Bronchial epithelial cell (primary cell): ENCODE measurements around the gene C1QL1. TPM values are rescaled to one million over a fixed set of nuclear protein-coding genes. Genes with fewer than 3 reads are reported as not detected.
"Not testable (repeated sequence)": the region's sequence is repeated elsewhere in the genome, so short reads cannot be mapped to it uniquely, and the experiment has no call there.

Source experiments
- DNase-seq: peaks from one replicate; pipeline ENCODE4 v3.0.0-alpha.2; 2010; ENCODE audit warnings: low read depth
- FAIRE-seq: peaks from 2 replicates; lab custom pipeline; 2011; peaks lifted over from hg19 to GRCh38; lab: Jason Lieb, UNC
- H3K27me3 ChIP-seq: 2 replicates; pipeline ENCODE4 v1.5.1; 2011; ENCODE audit warnings: low read length; ENCODE audit not compliant: control insufficient read depth, insufficient read depth
- H3K36me3 ChIP-seq: 2 replicates; pipeline ENCODE4 v1.5.1; 2011; ENCODE audit warnings: low read length; ENCODE audit not compliant: control insufficient read depth, insufficient read depth
- H3K4me3 ChIP-seq: 2 replicates; pipeline ENCODE4 v1.5.1; 2011; ENCODE audit warnings: mild to moderate bottlenecking, low read depth, low read length, control low read depth
- total RNA-seq: library from RNA; depleted of rRNA; stranded (reverse); fragments of >200 nt; gene quantifications from 2 replicates; pipeline ENCODE4 v1.2.1, GENCODE V29; 2014
- TF ChIP-seq, protein P1 (sequence below): IDR thresholded peaks from 2 replicates; pipeline ENCODE4 v1.5.1; 2011; ENCODE audit warnings: mild to moderate bottlenecking, moderate library complexity, low read length, control low read depth, inconsistent platforms; ENCODE audit not compliant: insufficient read depth, severe bottlenecking

Gene C1QL1
- total RNA-seq, 1 donor from 2014 or later, result not detected

GRCh38 chr17:44955674-44956425 is 12.3 kb downstream of the C1QL1 start:
- Histone ChIP-seq H3K4me3 (no peak overlapping the region), H3K36me3 (no peaks in the 10 kb centered on the region), H3K27me3 (peaks cover 4% of the 10 kb centered on the region)
- FAIRE-seq, result no peak
- TF ChIP-seq, protein P1, sequence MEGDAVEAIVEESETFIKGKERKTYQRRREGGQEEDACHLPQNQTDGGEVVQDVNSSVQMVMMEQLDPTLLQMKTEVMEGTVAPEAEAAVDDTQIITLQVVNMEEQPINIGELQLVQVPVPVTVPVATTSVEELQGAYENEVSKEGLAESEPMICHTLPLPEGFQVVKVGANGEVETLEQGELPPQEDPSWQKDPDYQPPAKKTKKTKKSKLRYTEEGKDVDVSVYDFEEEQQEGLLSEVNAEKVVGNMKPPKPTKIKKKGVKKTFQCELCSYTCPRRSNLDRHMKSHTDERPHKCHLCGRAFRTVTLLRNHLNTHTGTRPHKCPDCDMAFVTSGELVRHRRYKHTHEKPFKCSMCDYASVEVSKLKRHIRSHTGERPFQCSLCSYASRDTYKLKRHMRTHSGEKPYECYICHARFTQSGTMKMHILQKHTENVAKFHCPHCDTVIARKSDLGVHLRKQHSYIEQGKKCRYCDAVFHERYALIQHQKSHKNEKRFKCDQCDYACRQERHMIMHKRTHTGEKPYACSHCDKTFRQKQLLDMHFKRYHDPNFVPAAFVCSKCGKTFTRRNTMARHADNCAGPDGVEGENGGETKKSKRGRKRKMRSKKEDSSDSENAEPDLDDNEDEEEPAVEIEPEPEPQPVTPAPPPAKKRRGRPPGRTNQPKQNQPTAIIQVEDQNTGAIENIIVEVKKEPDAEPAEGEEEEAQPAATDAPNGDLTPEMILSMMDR, result no peak
- no peak for DNase-seq

DNA sequence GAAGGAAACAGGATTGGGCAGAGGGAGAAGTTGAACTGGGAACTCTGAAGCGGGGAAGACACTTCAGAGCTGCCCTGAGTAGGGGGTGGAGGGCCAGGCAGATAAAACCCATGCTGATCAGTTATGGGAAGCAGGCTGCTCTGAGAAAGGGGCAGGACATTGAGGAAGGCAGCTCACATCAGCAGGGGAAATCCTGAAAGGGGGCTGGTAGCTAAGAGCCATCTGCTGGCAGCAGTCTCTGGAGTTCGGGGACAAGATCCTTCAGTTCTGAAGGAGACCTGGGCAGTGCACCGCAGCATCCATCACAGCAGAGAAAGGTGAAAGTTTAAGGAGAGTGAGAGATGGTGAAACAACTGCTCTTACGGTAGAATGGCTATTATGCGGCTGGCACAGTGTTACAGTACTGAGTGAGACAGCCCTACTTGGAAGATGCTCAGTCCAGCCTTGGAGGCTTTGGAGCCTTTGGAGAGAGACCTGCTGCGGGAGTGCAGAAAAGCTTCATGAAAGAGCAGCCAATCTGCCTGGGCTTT is 15.1 kb downstream of the C1QL1 start:
- H3K36me3 ChIP-seq, result no peaks in the 10 kb centered on the region
- no peak overlapping the region for H3K4me3 ChIP-seq
- H3K27me3 ChIP-seq, result peaks cover 2% of the 10 kb centered on the region
- TF ChIP-seq, protein P1, result no peak
- FAIRE-seq (no peak), DNase-seq (no peak)

- DNase-seq, result no peak
- Histone ChIP-seq H3K4me3 (peak overlapping the region; percentile 82), H3K27me3 (no peaks in the 10 kb centered on the region), H3K36me3 (no peaks in the 10 kb centered on the region)
- TF ChIP-seq, protein P1, result no peak
- no peak for FAIRE-seq
These were observed 19.7 kb downstream of the C1QL1 start for GRCh38 chr17:44948315-44948795.

DNA sequence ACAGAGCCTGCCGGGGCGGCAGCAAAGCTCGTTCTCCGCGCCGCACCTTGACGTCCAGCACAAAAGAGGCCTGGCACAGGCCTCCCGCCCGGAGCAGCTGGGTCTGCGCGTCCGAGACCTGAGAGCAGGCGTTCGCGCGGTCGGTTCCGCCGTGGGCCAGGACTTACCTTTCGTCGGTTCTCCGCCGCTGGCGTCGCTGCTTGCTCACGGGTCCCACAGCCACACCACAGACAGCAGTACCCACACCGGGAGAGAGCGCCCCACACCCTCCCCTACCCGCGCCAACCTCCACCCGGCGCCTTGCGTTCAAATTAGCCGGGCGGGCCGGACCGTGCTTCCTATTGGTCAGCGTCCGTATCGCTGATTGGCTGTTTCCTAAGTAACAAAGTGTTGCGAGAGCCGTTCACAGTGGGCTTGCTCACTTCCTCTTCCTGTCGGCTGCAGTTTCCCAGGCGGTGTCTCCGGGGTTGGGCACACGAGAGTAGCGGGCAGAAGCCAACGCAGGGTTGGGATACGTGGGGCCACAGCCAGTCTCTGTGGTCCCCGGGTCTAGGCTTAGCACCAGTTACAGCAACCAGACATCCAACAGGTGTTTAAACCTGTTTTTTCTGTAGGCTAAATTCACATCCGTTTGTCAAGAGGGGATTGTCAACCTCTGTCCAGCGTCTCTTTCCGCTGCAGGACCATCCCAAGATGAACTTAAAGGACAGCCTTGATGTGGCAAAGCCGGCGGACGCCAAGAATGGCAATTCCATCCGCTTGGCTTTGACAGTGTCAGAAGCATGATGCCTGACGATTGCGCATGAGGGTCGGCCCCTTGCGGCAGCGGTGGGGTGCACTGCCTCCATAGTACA is 20.4 kb downstream of the C1QL1 start, which contains the start of gene KIF18B:
Gene KIF18B, minus strand, starts transcription at position 313 of the 854 bp plus-strand sequence. CDS start 11,429 bp downstream, outside the sequence.
- no peak for FAIRE-seq
- H3K36me3 ChIP-seq, result no peaks in the 10 kb centered on the region

GRCh38 chr17:44945652-44946051 is 22.5 kb downstream of the C1QL1 start:
- not testable (repeated sequence) for H3K27me3 ChIP-seq, H3K36me3 ChIP-seq, H3K4me3 ChIP-seq, FAIRE-seq, DNase-seq

More for the DNA sequence above, 20.4 kb downstream of the C1QL1 start, which contains the start of gene KIF18B:
- H3K4me3 ChIP-seq, result peak within 1 kb of the TSS; percentile 82
- no peaks in the 10 kb centered on the region for H3K27me3 ChIP-seq
- TF ChIP-seq, protein P1, result no peak
- peak; percentile 90 for DNase-seq

- DNase-seq (no peak), FAIRE-seq (no peak)
- Histone ChIP-seq H3K36me3 (no peaks in the 10 kb centered on the region), H3K27me3 (no peaks in the 10 kb centered on the region), H3K4me3 (no peak overlapping the region)
- TF ChIP-seq, protein P1, result no peak
These were observed 25.6 kb downstream of the C1QL1 start for GRCh38 chr17:44942456-44942855.
